ENCODE results near the gene GPR84.

Gene GPR84

GRCh38 chr12:54373649-54374561 is 9.6 kb upstream of the GPR84 start:
- no peak for DNase-seq

GRCh38 chr12:54372113-54372806 is 8.0 kb upstream of the GPR84 start:
- DNase-seq, result no peak

GRCh38 chr12:54371328-54372112 is 7.2 kb upstream of the GPR84 start:
- no peak for DNase-seq

GRCh38 chr12:54370171-54370730 is 6.0 kb upstream of the GPR84 start:
- peak; percentile 24 to 52 for DNase-seq

DNA sequence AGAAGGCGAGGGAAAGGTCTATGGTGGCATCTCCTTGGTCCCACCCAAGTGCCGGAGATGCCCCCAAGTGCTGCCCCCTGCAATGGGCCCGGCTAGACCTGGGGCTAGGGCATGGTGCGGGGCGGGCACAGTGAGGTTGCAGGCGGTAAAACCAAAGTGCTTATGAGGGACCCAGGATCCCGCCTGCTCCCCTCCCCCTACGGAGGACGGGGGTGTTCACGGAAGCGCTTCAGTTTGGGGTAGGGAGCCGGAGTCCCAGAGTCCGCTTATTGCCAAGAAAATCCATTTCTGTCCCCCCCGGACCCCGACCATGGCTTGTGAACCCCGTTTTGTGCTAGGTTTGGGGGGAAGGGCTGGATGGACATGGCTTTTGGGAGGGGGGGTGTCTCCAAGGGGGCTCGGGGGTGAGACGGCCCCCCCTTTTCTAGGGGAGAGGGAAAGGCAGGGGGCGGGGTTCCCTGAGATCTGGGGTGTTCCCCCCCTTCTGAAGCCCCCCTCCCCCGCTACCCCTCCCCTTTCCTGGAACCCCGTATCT is 5.4 kb upstream of the GPR84 start:
- DNase-seq, result no peak

GRCh38 chr12:54368709-54369596 is 4.7 kb upstream of the GPR84 start:
- peak; percentile 63 to 79 for DNase-seq

GRCh38 chr12:54368025-54368708 is 3.9 kb upstream of the GPR84 start:
- DNase-seq, result no peak

DNA sequence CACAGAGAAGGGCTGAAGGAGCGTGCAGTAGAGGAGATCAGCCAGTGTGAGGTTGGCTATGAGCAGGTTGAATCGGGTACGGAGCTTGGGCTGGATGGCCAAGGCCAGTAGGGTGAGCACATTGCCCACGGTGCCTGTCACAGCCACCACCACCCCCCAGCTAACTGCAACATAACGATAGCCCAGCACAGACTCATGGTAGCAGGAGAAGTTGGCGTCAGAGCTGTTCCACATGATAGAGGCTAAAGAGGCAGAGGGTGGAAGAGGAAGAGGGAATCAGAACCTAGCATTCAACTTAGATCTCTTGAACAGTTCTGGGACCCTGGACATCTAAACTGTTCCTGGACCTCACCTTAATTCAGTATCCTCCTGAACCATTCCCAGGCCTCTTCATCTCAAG is 668 bp downstream of the GPR84 start:
- no peak for DNase-seq

DNA sequence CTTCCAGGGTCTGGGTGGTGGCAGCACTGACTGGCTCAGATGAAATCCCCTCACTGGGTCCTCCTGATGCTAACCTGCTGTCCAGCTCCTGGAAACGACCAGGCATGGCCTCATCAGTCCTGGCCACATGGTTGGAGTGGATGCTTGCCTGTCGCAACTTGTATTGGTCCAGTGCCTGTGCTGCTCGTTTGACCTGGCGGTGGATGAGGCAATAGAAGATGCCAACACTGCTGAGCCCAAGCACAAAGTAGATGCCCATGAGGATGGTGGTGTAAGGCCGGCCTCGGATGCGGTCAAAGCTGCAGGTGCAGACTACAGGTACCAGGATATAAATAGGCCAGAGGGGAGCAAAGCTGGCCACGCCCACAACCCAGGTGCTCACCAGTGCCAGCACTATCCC is 1.2 kb downstream of the GPR84 start:
- no peak for DNase-seq

GRCh38 chr12:54360717-54361456 is 3.4 kb downstream of the GPR84 start:
- DNase-seq, result peak; percentile 70 to 81

DNA sequence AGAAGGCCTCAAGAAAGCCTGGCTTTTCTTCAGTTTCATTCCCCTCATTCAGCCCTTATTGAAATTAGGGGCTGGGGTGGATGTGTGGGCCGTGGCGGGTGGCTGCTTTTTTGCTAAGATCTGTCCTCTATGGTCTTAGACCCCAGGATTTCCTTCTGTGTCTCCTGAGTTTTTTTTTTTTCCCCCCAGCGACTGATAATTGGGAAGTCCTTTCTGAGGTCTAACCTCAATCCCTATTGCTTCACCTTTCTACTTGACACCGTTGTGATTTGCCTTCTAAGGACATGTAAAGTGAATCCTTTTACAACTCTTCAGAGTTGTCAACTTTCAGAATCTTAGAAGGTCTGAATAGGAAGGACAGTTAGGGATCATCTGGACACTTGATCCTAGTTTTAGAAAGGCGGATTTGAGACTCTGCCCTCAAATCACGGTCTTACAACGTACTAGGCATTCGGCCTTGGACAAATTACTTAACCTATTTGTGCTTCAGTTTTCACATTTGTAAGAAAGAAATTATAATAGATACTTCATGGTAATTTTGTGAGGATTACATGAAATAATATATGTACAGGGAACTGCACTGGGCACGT is 4.4 kb downstream of the GPR84 start:
- no peak for DNase-seq

- peak; percentile 99 for DNase-seq
These were observed 5.1 kb downstream of the GPR84 start for GRCh38 chr12:54358945-54359761.

GRCh38 chr12:54358191-54358944 is 5.9 kb downstream of the GPR84 start:
- peak; percentile 33 to 67 for DNase-seq

GRCh38 chr12:54357506-54358190 is 6.6 kb downstream of the GPR84 start:
- no peak for DNase-seq

GRCh38 chr12:54356951-54357356 is 7.3 kb downstream of the GPR84 start:
- peak; percentile 42 to 56 for DNase-seq

DNA sequence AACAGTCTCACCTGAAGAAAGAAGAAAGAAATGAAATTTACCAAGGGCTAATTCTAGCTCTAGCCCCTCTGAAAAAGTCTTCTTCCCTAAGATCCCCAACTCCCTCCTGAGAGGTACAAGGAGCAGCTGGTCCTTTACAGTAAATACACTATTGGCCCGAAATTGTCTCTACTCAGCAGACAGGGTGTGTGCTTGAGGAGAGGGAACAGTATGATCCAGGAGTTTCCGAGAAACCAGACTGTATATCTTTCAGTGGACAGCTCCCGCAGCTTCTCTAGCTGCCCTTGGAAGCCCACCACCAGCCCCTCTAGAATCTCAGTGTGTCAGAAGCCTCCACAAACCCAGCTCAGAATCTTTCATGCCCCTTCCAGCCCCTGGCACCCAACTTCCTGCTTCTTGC is 8.1 kb downstream of the GPR84 start:
- no peak for DNase-seq

DNA sequence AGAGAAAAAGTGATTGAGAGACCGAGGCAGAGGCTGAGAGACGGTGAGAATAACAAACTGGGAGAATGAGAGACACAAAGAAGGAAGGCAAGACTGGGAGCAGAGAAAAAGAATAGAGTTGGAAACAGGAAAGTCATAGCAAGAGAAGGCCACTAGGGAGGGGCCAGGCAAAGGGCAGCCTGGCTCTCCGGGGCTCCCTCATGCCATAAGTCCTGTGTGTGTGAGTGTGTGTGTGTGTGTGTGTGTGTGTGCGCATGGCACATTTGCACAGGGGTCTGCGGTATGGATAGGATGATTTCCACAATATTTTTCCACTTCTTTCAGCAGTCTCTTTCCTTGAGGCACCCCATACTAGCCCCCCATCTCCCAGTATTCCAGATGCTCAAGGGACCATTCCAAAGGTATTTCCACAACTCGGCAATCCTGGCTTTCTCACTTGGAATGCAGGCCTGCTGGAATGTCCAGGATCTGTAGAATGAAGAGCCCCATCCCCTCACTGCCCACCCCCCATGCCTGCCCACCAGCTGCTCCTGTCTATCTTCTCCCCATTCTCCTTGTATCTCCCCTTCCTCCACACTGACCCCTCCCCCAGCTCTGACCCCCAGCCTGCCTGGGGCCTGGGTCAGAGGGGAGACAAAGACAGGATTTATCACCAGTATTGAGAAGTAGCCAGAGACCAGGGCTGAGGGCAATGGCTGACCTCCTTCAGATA is 9.0 kb downstream of the GPR84 start:
- no peak for DNase-seq

Measured in NCI-H187 (cell line).